Measurements from ENCODE around the gene BLNK. TPM values are rescaled to one million over a fixed set of nuclear protein-coding genes. Genes with fewer than 3 reads are reported as not detected.

Gene BLNK
- total and polyA plus RNA-seq, 2 donors (not counting 1 experiment from before 2014, with no cell fraction given), result 0.33 TPM; not detected in 1

DNA sequence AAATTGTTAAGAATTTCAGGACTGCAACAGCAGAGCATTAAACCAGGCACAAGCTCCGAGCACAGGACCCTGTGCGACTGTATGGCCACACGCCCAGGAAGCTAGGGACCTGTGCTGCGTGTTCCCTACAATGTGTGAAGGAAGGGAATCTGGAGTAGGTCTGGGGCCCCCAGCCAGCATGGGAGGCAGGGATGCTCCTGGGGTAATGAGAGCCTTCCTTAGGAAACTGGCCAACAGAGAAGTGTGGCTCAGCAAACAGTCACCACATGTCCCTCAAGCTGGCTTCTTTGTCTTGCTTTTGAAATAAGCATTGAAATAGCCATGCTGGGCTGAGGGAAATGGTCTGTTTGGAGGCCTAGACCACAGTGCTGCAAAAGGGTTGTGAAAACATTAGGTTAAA is 8.2 kb downstream of the BLNK start:
- Histone ChIP-seq H3K4me1 (ENCODE audit: control insufficient read depth, extremely low read depth, insufficient read depth, low read length) (no peaks in the 10 kb centered on the region), H3K9ac (ENCODE audit: insufficient read depth, low read length) (no peak overlapping the region), H3K36me3 (ENCODE audit: control insufficient read depth, insufficient read depth, low read length) (no peaks in the 10 kb centered on the region), H4K20me1 (ENCODE audit: control insufficient read depth, extremely low read depth, insufficient read depth, low read length) (no peaks in the 10 kb centered on the region), H3K27me3 (ENCODE audit: control insufficient read depth, insufficient read depth, low read length) (no peaks in the 10 kb centered on the region), H3K4me3 (replicated peaks in 1 of 4; ENCODE audit: control extremely low read depth in 1 of 4, insufficient read depth in 1 of 4, low read depth in 3 of 4, low read length in 4 of 4) (no peak overlapping the region), H3K9me3 (ENCODE audit: control insufficient read depth, insufficient read depth, low read depth, low read length) (no peaks in the 10 kb centered on the region), H3K79me2 (ENCODE audit: control insufficient read depth, insufficient read depth, low read length) (no peaks in the 10 kb centered on the region), H3K4me2 (ENCODE audit: extremely low read depth, insufficient read depth, low read length) (no peak overlapping the region), H2AFZ (ENCODE audit: low read length) (no peak overlapping the region), H3K27ac (ENCODE audit: insufficient read depth, low read length) (no peak overlapping the region)
- DNase-seq (ENCODE audit: low read depth in 2 of 2), result no peak
- TF ChIP-seq, protein P1, sequence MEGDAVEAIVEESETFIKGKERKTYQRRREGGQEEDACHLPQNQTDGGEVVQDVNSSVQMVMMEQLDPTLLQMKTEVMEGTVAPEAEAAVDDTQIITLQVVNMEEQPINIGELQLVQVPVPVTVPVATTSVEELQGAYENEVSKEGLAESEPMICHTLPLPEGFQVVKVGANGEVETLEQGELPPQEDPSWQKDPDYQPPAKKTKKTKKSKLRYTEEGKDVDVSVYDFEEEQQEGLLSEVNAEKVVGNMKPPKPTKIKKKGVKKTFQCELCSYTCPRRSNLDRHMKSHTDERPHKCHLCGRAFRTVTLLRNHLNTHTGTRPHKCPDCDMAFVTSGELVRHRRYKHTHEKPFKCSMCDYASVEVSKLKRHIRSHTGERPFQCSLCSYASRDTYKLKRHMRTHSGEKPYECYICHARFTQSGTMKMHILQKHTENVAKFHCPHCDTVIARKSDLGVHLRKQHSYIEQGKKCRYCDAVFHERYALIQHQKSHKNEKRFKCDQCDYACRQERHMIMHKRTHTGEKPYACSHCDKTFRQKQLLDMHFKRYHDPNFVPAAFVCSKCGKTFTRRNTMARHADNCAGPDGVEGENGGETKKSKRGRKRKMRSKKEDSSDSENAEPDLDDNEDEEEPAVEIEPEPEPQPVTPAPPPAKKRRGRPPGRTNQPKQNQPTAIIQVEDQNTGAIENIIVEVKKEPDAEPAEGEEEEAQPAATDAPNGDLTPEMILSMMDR (conservative IDR thresholded peaks at IDR 0.05 in 1 of 2, IDR thresholded peaks at IDR 0.05 in 1 of 2; ENCODE audit: low read depth in 1 of 2, low read length in 2 of 2), result no peak
- no peak for TF ChIP-seq EZH2 (IDR thresholded peaks at IDR 0.05; ENCODE audit: low read length, missing control alignments)

- TF ChIP-seq, protein P1 (conservative IDR thresholded peaks at IDR 0.05 in 1 of 2, IDR thresholded peaks at IDR 0.05 in 1 of 2; ENCODE audit: low read depth in 1 of 2, low read length in 2 of 2), result no peak
- no peak for TF ChIP-seq EZH2 (IDR thresholded peaks at IDR 0.05; ENCODE audit: low read length, missing control alignments)
- Histone ChIP-seq H3K79me2 (ENCODE audit: control insufficient read depth, insufficient read depth, low read length) (no peaks in the 10 kb centered on the region), H2AFZ (ENCODE audit: low read length) (no peak overlapping the region), H3K27me3 (ENCODE audit: control insufficient read depth, insufficient read depth, low read length) (no peaks in the 10 kb centered on the region), H3K36me3 (ENCODE audit: control insufficient read depth, insufficient read depth, low read length) (no peaks in the 10 kb centered on the region), H3K9me3 (ENCODE audit: control insufficient read depth, insufficient read depth, low read depth, low read length) (no peaks in the 10 kb centered on the region), H4K20me1 (ENCODE audit: control insufficient read depth, extremely low read depth, insufficient read depth, low read length) (no peaks in the 10 kb centered on the region), H3K4me2 (ENCODE audit: extremely low read depth, insufficient read depth, low read length) (no peak overlapping the region), H3K27ac (ENCODE audit: insufficient read depth, low read length) (no peak overlapping the region), H3K9ac (ENCODE audit: insufficient read depth, low read length) (no peak overlapping the region), H3K4me3 (replicated peaks in 1 of 4; ENCODE audit: control extremely low read depth in 1 of 4, insufficient read depth in 1 of 4, low read depth in 3 of 4, low read length in 4 of 4) (no peak overlapping the region), H3K4me1 (ENCODE audit: control insufficient read depth, extremely low read depth, insufficient read depth, low read length) (no peaks in the 10 kb centered on the region)
- DNase-seq (ENCODE audit: low read depth in 2 of 2), result no peak
These were observed 9.4 kb downstream of the BLNK start for GRCh38 chr10:96261930-96262329.

GRCh38 chr10:96261132-96261531 is 10.2 kb downstream of the BLNK start:
- no peaks in the 10 kb centered on the region for H4K20me1 ChIP-seq (ENCODE audit: control insufficient read depth, extremely low read depth, insufficient read depth, low read length)
- TF ChIP-seq EZH2 (IDR thresholded peaks at IDR 0.05; ENCODE audit: low read length, missing control alignments), result no peak
- TF ChIP-seq, protein P1 (conservative IDR thresholded peaks at IDR 0.05 in 1 of 2, IDR thresholded peaks at IDR 0.05 in 1 of 2; ENCODE audit: low read depth in 1 of 2, low read length in 2 of 2), result no peak
- no peak overlapping the region for H3K9ac ChIP-seq (ENCODE audit: insufficient read depth, low read length)
- no peaks in the 10 kb centered on the region for H3K4me1 ChIP-seq (ENCODE audit: control insufficient read depth, extremely low read depth, insufficient read depth, low read length)
- no peaks in the 10 kb centered on the region for H3K79me2 ChIP-seq (ENCODE audit: control insufficient read depth, insufficient read depth, low read length)
- no peak overlapping the region for H3K4me3 ChIP-seq (replicated peaks in 1 of 4; ENCODE audit: control extremely low read depth in 1 of 4, insufficient read depth in 1 of 4, low read depth in 3 of 4, low read length in 4 of 4)
- H3K27me3 ChIP-seq (ENCODE audit: control insufficient read depth, insufficient read depth, low read length), result no peaks in the 10 kb centered on the region
- no peak for DNase-seq (ENCODE audit: low read depth in 2 of 2)
- no peak overlapping the region for H3K4me2 ChIP-seq (ENCODE audit: extremely low read depth, insufficient read depth, low read length)
- no peak overlapping the region for H3K27ac ChIP-seq (ENCODE audit: insufficient read depth, low read length)
- H3K36me3 ChIP-seq (ENCODE audit: control insufficient read depth, insufficient read depth, low read length), result no peaks in the 10 kb centered on the region
- H2AFZ ChIP-seq (ENCODE audit: low read length), result no peak overlapping the region
- no peaks in the 10 kb centered on the region for H3K9me3 ChIP-seq (ENCODE audit: control insufficient read depth, insufficient read depth, low read depth, low read length)

Data from fibroblast of lung (primary cell).